ENCODE results near the gene HNRNPH3. TPM values are rescaled to one million over a fixed set of nuclear protein-coding genes. Genes with fewer than 3 reads are reported as not detected.

The HNRNPH3 gene
- total RNA-seq, 2 experiments from 2014 or later, result 114 to 122 TPM

DNA sequence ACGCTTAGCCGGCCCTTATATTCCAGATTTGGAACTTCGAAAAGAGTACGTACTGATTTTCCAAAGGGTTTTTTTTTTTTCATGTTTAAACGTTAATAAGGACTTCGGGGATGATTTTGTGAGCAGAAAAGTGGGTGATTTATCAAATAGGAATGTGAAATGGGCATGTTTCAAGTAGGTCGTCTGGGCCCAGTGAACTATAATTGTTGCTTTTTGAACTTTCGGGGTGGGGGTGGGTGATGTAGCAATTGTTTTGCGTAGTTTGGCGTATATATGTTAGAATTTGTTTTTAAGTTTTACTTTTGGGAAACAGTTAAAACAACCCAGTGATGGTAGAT, 1.2 kb downstream of the HNRNPH3 start:
- DNase-seq, result no peak
- Mint-ChIP-seq H3K9me3 (ENCODE audit: insufficient read depth) (no peaks in the 10 kb centered on the region), H3K27ac (peak overlapping the region; percentile 100), H3K27me3 (ENCODE audit: low read depth) (no peaks in the 10 kb centered on the region), H3K4me1 (ENCODE audit: low read depth) (peaks cover 55% of the 10 kb centered on the region), H3K36me3 (ENCODE audit: low read depth) (peaks cover 50% of the 10 kb centered on the region), H3K4me3 (peak overlapping the region; percentile 98)
- no peak for ATAC-seq
- ChIA-PET CTCF (interaction anchor here (0.7 to 4.6 kb wide), 7 partner anchors 15 to 545 kb away, joined by 3 to 26 read pairs (median 4); partner anchors contain the start of gene RUFY2), POLR2A (interaction anchor here (0.7 to 4.4 kb wide), 9 partner anchors 12 to 567 kb away, joined by 3 to 38 read pairs (median 4); partner anchors contain the start of genes DDX50 and RUFY2)

DNA sequence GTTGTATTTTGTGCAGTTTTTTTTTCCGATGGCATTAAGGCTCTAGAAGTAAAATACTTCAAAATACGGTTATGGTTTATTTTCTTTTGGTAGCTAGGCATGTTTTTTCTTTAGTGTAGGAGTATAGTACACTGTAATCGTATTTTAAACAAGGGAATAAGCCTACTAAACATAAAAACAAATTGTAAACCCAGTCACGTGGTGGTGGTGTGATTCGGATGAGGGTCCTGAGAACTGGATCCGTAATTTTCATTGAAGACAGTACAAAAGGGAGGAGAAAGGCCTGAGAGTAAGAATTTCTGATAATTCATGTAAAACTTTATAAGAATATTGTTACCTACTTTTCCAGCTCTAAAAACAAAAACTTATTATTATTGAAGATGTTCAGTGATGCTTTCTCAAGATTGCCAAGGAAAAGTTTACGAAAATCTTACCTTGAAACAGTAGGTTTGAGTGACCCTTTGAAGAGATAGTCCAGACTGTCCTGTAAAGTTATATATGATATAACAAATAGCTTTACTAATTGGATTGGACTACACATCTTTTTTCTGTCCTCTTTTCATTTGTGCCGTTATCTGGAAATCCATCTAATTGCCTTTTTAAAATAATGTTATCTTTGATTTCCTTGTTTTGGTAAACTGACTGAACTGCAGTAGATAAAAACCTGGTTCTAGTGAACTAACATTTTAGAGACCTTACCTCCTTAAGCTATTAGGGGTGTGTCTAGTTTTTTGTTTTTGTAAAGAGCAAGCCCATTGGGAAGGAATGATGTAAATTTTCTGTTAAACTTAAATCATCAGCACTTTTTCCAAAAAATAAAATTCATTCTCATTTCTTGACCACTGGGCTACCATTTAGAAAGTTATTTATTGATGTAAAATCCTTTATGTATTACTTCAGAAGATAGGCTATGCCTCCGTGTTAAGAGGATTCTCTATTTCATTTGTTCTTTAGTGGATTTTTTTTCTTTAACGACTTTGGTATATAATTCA, 1.9 kb downstream of the HNRNPH3 start:
- Mint-ChIP-seq H3K27me3 (ENCODE audit: low read depth) (no peaks in the 10 kb centered on the region), H3K4me3 (peak overlapping the region; percentile 98), H3K9me3 (ENCODE audit: insufficient read depth) (no peaks in the 10 kb centered on the region), H3K36me3 (ENCODE audit: low read depth) (peaks cover 55% of the 10 kb centered on the region), H3K27ac (peak overlapping the region; percentile 100), H3K4me1 (ENCODE audit: low read depth) (peaks cover 52% of the 10 kb centered on the region)
- CTCF ChIA-PET, result interaction anchor here (0.9 to 4.6 kb wide), 8 partner anchors 12 to 545 kb away, joined by 3 to 26 read pairs (median 4); partner anchors contain the start of gene RUFY2
- ATAC-seq, result no peak
- DNase-seq, result no peak
- POLR2A ChIA-PET, result interaction anchor here (0.7 to 4.4 kb wide), 7 partner anchors 15 to 567 kb away, joined by 3 to 38 read pairs (median 6); partner anchors contain the start of genes DDX50 and RUFY2

DNA sequence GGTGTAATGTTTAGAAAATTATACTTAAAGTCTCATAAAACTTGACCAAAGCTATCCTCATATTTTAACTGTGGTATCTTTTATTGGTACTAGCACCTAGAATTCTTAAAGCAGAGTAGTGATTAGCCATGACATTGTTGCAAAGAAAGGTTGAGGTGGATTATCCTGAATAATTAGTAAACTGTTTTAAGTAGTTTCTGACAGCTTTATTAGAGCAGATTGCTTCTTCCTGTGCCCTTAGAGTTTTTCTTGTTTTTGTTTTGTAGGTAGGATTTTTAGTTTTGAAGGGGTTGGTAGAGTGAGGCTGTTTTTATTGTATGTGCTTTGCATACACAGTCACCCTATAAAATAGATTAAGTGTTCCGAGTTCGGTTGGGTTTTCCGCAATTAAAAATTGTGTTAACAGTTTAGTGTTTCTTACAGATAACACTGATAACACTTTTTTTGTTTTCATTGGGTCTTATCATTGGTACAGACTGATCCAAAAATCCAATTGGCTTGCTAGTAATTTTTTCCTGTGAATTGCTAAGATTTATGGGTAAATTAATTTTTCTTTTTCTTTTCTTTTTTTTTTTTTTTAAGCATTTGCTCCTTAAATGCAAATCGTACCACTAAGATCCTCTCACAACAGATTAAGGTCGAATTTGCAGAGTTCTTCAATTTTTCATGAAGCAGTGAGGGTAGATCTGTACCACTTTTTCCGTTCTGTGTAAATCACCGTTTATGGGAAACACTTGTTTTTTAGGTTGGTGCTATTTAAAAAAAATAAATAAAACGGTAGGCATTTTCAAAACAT, 3.0 kb downstream of the HNRNPH3 start:
- H3K9me3 Mint-ChIP-seq (ENCODE audit: insufficient read depth), result no peaks in the 10 kb centered on the region
- H3K4me1 Mint-ChIP-seq (ENCODE audit: low read depth), result peaks cover 55% of the 10 kb centered on the region
- H3K36me3 Mint-ChIP-seq (ENCODE audit: low read depth), result peaks cover 64% of the 10 kb centered on the region
- no peak for DNase-seq
- H3K4me3 Mint-ChIP-seq, result peak overlapping the region; percentile 98
- ChIA-PET CTCF (interaction anchor here (0.9 to 4.6 kb wide), 9 partner anchors 11 to 547 kb away, joined by 3 to 26 read pairs (median 4); partner anchors contain the start of gene RUFY2), POLR2A (interaction anchor here (1.1 kb wide), 1 partner anchor 450 kb away, joined by 6 read pairs; no protein-coding TSS in a partner anchor)
- no peak for ATAC-seq
- H3K27ac Mint-ChIP-seq, result peak overlapping the region; percentile 60
- H3K27me3 Mint-ChIP-seq (ENCODE audit: low read depth), result no peaks in the 10 kb centered on the region

DNA sequence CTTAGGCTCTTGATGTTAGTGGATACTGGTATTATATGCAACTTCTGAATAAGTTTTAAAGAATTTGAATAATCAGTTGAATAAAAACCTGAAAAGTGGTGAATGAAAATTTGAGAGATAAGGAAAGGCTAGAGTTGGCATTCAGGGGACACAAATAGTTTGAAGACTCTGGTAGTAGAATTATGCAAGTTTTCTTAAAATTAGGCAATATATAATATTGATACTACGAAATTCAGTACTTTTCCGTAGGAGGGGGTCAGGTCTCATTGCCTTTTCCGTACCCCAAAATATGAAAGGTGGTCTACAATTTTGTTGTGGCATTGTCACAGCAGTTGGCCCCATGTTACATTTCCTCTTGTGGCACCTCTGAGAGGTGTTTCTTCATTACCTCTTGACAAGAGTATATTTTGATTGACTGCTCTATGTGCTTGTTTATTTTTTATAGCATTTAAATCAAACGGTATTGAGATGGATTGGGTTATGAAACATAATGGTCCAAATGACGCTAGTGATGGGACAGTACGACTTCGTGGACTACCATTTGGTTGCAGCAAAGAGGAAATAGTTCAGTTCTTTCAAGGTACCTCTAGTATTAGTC, 5.0 kb downstream of the HNRNPH3 start:
- CTCF ChIA-PET, result interaction anchor here (1.7 kb wide), 1 partner anchor 549 kb away, joined by 3 read pairs; no protein-coding TSS in a partner anchor

DNA sequence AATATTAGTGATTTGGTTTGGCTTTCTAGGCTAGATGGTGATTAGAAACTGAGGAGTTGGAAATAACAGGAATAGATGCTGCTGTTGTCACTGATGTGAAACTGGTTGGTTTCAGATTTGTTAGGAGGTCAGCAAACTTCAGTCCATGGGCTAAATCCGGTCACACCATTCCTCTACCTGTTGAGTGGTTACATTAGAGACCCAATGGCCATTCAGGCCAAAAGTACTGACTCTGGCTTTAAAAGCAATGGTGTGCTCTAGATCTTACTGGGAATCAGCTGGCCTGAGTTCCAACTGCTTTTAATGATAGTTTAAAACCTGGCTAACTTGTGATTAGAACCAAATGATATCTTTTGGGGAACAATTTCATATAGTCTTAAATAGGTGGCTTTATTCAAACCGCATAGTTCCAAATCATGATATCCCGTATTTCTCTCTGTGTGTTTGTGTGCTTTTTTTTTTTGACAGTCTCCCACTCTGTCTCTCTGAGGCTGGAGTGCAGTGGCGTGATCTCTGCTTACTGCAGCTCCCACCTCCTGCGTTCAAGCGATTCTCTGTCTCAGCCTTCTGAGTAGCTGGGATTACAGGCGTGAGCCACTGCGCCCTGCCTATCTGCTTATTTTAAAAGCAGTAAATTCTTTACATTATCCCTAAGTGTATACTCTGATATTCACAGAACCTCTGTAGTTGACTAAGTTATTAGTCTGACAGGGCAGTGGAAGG, 8.7 kb downstream of the HNRNPH3 start:
- H3K4me3 Mint-ChIP-seq, result no peak overlapping the region
- no peak overlapping the region for H3K27ac Mint-ChIP-seq

More for the DNA sequence above, 5.0 kb downstream of the HNRNPH3 start:
- H3K36me3 Mint-ChIP-seq (ENCODE audit: low read depth), result peaks cover 82% of the 10 kb centered on the region
- H3K9me3 Mint-ChIP-seq (ENCODE audit: insufficient read depth), result no peaks in the 10 kb centered on the region
- no peak for ATAC-seq
- H3K4me3 Mint-ChIP-seq, result peak overlapping the region; percentile 98
- DNase-seq, result no peak
- POLR2A ChIA-PET, result no interaction called here
- no peaks in the 10 kb centered on the region for H3K27me3 Mint-ChIP-seq (ENCODE audit: low read depth)
- H3K4me1 Mint-ChIP-seq (ENCODE audit: low read depth), result peaks cover 45% of the 10 kb centered on the region
- peak overlapping the region; percentile 66 for H3K27ac Mint-ChIP-seq

DNA sequence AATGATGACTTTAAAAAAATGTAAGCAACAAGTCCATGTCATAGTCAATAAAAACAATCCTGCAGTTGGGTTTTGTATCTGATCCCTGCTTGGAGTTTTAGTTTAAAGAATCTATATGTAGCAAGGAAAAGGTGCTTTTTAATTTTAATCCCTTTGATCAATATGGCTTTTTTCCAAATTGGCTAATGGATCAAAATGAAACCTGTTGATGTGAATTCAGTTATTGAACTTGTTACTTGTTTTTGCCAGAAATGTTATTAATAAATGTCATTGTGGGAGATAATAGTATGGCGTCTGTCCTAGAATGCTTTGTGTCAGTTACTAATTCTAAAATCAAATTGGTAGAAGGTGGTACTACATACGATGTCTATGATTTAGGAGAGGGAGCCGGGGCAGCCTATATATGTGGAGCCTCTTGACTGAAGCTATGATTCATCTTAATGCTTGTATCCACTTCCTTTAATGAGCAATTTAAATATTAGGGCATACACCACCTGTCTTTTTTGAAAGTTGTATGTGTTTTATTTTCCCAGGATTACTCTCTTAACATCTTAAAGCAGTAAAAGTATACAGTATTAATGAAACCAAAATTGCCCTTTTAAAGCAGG, 11.1 kb downstream of the HNRNPH3 start:
- no peak for DNase-seq
- Mint-ChIP-seq H3K9me3 (ENCODE audit: insufficient read depth) (no peaks in the 10 kb centered on the region), H3K27ac (no peak overlapping the region), H3K27me3 (ENCODE audit: low read depth) (no peaks in the 10 kb centered on the region), H3K4me3 (no peak overlapping the region), H3K4me1 (ENCODE audit: low read depth) (peaks cover 22% of the 10 kb centered on the region), H3K36me3 (ENCODE audit: low read depth) (peaks cover 73% of the 10 kb centered on the region)
- POLR2A ChIA-PET, result interaction anchor here (0.8 kb wide), 1 partner anchor 1751 kb away, joined by 3 read pairs; no protein-coding TSS in a partner anchor
- CTCF ChIA-PET, result interaction anchor here (1.2 to 1.4 kb wide), 2 partner anchors 11 to 130 kb away, joined by 3 to 5 read pairs; partner anchors contain the start of gene HNRNPH3
- ATAC-seq, result no peak

More for the DNA sequence above, 8.7 kb downstream of the HNRNPH3 start:
- DNase-seq, result no peak
- ChIA-PET POLR2A (interaction anchor here (1.4 kb wide), 1 partner anchor 9 kb away, joined by 5 read pairs; the partner anchor contains the start of gene HNRNPH3), CTCF (interaction anchor here (3.1 kb wide), 1 partner anchor 8 kb away, joined by 15 read pairs; no protein-coding TSS in a partner anchor)
- H3K36me3 Mint-ChIP-seq (ENCODE audit: low read depth), result peaks cover 77% of the 10 kb centered on the region
- H3K9me3 Mint-ChIP-seq (ENCODE audit: insufficient read depth), result no peaks in the 10 kb centered on the region
- ATAC-seq, result no peak
- no peaks in the 10 kb centered on the region for H3K27me3 Mint-ChIP-seq (ENCODE audit: low read depth)
- H3K4me1 Mint-ChIP-seq (ENCODE audit: low read depth), result peaks cover 37% of the 10 kb centered on the region

DNA sequence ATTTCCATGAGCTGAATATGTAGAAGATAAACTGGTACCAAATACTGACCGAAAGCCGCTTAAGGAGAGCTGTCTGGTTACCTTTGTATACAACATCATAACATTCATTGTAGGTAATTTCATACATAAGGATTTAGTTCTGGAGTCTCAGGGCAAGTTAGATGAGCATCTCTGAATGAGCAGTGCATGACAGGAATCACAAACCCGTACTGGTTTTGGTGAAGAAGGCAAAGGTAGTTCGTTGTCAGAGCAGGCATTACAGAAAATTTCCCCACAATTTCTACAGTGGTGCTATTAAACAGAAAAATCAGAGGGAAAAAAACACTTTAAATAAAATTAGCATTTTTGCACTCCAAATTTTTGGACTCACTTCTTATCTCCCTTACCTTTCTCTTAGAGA, 13.8 kb downstream of the HNRNPH3 start:
- ATAC-seq (no peak), DNase-seq (no peak)
- Mint-ChIP-seq H3K27ac (no peak overlapping the region), H3K9me3 (ENCODE audit: insufficient read depth) (no peaks in the 10 kb centered on the region), H3K4me3 (no peak overlapping the region), H3K4me1 (ENCODE audit: low read depth) (peaks cover 17% of the 10 kb centered on the region), H3K36me3 (ENCODE audit: low read depth) (peaks cover 62% of the 10 kb centered on the region), H3K27me3 (ENCODE audit: low read depth) (no peaks in the 10 kb centered on the region)
- ChIA-PET POLR2A (interaction anchor here (1.0 to 1.5 kb wide), 2 partner anchors 13 to 133 kb away, joined by 3 read pairs; partner anchors contain the start of genes HNRNPH3 and PBLD), CTCF (interaction anchor here (0.7 to 6.0 kb wide), 2 partner anchors 11 to 132 kb away, joined by 4 to 46 read pairs; no protein-coding TSS in a partner anchor)

DNA sequence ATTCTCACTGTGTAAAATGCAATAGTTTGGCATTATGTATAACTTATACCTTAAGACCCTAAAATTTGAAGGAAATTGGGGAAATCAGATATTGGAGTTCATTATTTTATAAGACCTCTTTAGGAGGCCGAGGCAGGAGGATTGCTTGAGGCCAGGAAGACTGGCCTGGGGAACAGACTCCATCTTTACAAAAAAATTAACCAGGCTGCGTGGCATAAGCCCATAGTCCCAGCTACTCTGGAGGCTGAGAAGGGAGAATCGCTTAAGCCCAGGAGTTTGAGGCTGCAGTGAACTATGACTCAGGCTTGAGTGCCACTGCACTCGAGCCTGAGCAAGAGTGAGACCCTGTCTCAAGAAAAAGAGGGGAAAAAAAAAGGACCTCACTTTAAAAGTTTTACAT, 14.9 kb downstream of the HNRNPH3 start:
- Mint-ChIP-seq H3K4me1 (ENCODE audit: low read depth) (peaks cover 12% of the 10 kb centered on the region), H3K27me3 (ENCODE audit: low read depth) (no peaks in the 10 kb centered on the region), H3K27ac (no peak overlapping the region), H3K9me3 (ENCODE audit: insufficient read depth) (no peaks in the 10 kb centered on the region), H3K4me3 (no peak overlapping the region), H3K36me3 (ENCODE audit: low read depth) (peaks cover 50% of the 10 kb centered on the region)
- ChIA-PET POLR2A (no interaction called here), CTCF (interaction anchor here (3.3 to 6.0 kb wide), 2 partner anchors 13 to 134 kb away, joined by 26 to 46 read pairs; partner anchors contain the start of genes HNRNPH3 and PBLD)
- DNase-seq, result no peak
- no peak for ATAC-seq

DNA sequence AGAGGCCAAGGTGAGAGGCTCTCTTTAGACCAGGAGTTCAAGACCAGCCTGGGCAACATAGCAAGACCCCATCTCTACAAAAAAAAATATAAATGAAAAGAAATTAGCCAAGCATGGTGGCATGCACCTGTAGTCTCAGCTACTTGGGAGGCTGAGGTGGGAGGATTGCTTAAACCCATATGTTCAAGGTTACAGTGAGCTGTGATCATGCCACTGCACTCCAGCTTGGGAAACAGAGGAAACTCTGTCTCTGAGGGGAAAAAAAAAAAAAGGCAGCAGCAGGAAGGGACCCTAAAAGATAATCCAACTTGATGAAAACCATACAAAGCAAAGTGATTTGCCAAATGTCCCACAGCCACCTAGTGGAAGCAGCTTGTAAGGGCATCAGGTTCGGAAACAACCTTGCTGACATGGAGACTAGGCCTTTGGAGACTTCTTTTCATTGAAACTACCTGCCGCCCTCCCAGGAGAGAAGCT, 16.4 kb downstream of the HNRNPH3 start:
- ChIA-PET POLR2A (interaction anchor here (0.8 to 1.3 kb wide), 5 partner anchors 9 to 258 kb away, joined by 3 to 6 read pairs (median 3); partner anchors contain the start of genes HNRNPH3, PBLD and RUFY2), CTCF (interaction anchor here (0.6 to 6.0 kb wide), 20 partner anchors 8 to 717 kb away, joined by 3 to 46 read pairs (median 4); partner anchors contain the start of genes HNRNPH3, PBLD and RUFY2)
- peak; percentile 65 for DNase-seq
- Mint-ChIP-seq H3K4me1 (ENCODE audit: low read depth) (peaks cover 7% of the 10 kb centered on the region), H3K9me3 (ENCODE audit: insufficient read depth) (no peaks in the 10 kb centered on the region), H3K27ac (peak overlapping the region; percentile 54), H3K36me3 (ENCODE audit: low read depth) (peaks cover 45% of the 10 kb centered on the region), H3K27me3 (ENCODE audit: low read depth) (no peaks in the 10 kb centered on the region), H3K4me3 (no peak overlapping the region)
- ATAC-seq, result peak; percentile 64

DNA sequence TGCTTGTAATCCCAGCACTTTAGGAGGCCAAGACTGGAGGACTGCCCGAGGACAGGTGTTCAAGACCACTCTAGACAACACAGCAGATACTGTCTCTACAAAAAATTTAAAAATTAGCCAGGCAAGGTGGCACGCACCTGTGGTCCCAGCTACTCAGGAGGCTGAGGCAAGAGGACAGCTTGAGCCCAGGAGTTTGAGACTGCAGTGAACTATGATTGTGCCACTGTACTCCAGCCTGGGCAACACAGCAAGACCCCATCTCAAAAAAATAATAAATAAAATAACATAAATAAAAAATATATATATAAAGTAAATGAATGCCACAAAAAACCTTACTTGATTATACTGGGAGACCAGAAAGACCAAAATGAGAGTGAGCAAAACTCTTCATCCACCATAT, 21.7 kb downstream of the HNRNPH3 start:
- no peaks in the 10 kb centered on the region for H3K4me1 Mint-ChIP-seq (ENCODE audit: low read depth)
- no peaks in the 10 kb centered on the region for H3K9me3 Mint-ChIP-seq (ENCODE audit: insufficient read depth)
- no peak for ATAC-seq
- no peaks in the 10 kb centered on the region for H3K27me3 Mint-ChIP-seq (ENCODE audit: low read depth)
- ChIA-PET CTCF (no interaction called here), POLR2A (no interaction called here)
- H3K36me3 Mint-ChIP-seq (ENCODE audit: low read depth), result peaks cover 16% of the 10 kb centered on the region
- no peak for DNase-seq
- no peak overlapping the region for H3K27ac Mint-ChIP-seq
- H3K4me3 Mint-ChIP-seq, result no peak overlapping the region
